WTC11 (cell line): ENCODE measurements around the gene EHF.

Source experiments
- ELF4 ChIP-seq: sonication (generic); formaldehyde crosslinking; IDR thresholded peaks from 2 replicates; pipeline ENCODE4 v1.8.1; 2022; ENCODE audit warnings: low read depth, mild to moderate bottlenecking, moderate library complexity, missing genetic modification reagents
- KAT7 ChIP-seq: sonication (generic); formaldehyde crosslinking; IDR thresholded peaks from 2 replicates; pipeline ENCODE4 v1.8.1; 2023; ENCODE audit warnings: missing genetic modification reagents, mild to moderate bottlenecking, borderline replicate concordance
- MYBL2 ChIP-seq: sonication (generic); formaldehyde crosslinking; IDR thresholded peaks from 2 replicates; pipeline ENCODE4 v1.8.1; 2023; ENCODE audit warnings: mild to moderate bottlenecking, moderate library complexity, missing genetic modification reagents
- NR2C2 ChIP-seq: sonication (generic); formaldehyde crosslinking; IDR thresholded peaks from 2 replicates; pipeline ENCODE4 v1.8.0; 2022; ENCODE audit warnings: mild to moderate bottlenecking, missing genetic modification reagents
- OVOL2 ChIP-seq: fragments of 250-450 bp; sonication (Bioruptor Pico); IDR thresholded peaks from 2 replicates; pipeline ENCODE4 v1.9.0; 2021; ENCODE audit warnings: mild to moderate bottlenecking, borderline replicate concordance
- RORB ChIP-seq: fragments of 250-450 bp; sonication (Bioruptor Pico); IDR thresholded peaks from 2 replicates; pipeline ENCODE4 v1.9.0; 2021; ENCODE audit warnings: mild to moderate bottlenecking
- TCF7 ChIP-seq: sonication (generic); formaldehyde crosslinking; IDR thresholded peaks from 2 replicates; pipeline ENCODE4 v1.8.0; 2022; ENCODE audit warnings: mild to moderate bottlenecking, low read depth, missing genetic modification reagents, moderate library complexity
- ZBTB21 ChIP-seq: sonication (generic); formaldehyde crosslinking; IDR thresholded peaks from 2 replicates; pipeline ENCODE4 v1.8.1; 2023; ENCODE audit warnings: mild to moderate bottlenecking, missing genetic modification reagents, borderline replicate concordance
- ZNF138 ChIP-seq: sonication (generic); formaldehyde crosslinking; conservative IDR thresholded peaks from 2 replicates; pipeline ENCODE4 v1.8.1; 2022; ENCODE audit warnings: mild to moderate bottlenecking, moderate library complexity, missing genetic modification reagents
- TF ChIP-seq, protein P1 (sequence below): fragments of 200-600 bp; IDR thresholded peaks from 2 replicates; pipeline ENCODE4 v1.8.0; 2022; ENCODE audit warnings: antibody characterized with exemption
- TF ChIP-seq, protein P2 (sequence below): sonication (generic); formaldehyde crosslinking; conservative IDR thresholded peaks from 2 replicates; pipeline ENCODE4 v1.8.1; 2022; ENCODE audit warnings: mild to moderate bottlenecking, missing genetic modification reagents
- TF ChIP-seq, protein P3 (sequence below): sonication (generic); formaldehyde crosslinking; IDR thresholded peaks from 2 replicates; pipeline ENCODE4 v1.8.1; 2022; ENCODE audit warnings: missing genetic modification reagents, borderline replicate concordance
- TF ChIP-seq, protein P4 (sequence below): sonication (generic); formaldehyde crosslinking; IDR thresholded peaks from 2 replicates; pipeline ENCODE4 v1.8.1; 2022; ENCODE audit warnings: mild to moderate bottlenecking, missing genetic modification reagents, moderate library complexity, borderline replicate concordance
- TF ChIP-seq, protein P5 (sequence below): sonication (generic); formaldehyde crosslinking; IDR thresholded peaks from 2 replicates; pipeline ENCODE4 v1.8.0; 2022; ENCODE audit warnings: mild to moderate bottlenecking, missing genetic modification reagents

DNA sequence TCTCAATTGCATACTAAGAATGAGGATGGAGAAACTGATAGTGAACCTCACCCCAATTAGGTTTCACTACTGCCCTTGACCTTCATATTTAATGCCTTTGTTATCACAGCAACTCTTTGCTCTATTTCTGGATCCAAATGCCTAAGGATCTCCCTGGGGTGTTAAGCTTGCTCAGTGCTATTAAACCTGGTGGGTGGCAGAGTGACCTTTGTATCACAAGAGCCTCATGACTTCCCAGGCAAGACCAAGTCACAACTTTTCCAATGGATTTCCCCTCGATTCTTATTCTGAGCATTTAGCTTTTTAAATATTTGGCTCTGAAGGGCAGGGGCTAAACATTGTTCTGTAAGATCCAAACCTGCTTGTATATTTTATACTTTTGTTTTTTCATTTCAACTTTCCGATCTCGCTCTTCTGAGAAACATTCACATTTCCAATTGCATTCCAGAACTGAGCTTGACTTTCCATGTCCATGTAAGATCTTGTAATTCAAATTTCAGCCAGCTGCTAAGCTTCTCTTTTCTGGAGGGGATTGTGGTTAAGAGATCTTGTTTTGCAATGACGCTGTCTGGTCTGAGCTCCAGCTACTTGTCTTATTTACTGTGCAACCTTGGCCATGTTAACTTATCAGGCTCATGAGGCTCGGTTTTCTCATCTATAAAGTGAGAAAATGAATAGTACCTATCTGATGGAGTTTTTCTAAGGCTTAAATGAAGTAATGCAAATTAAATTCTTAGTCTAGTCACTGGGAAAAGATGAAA lies 6.4 kb upstream of the EHF start:
- TF ChIP-seq, protein P1, sequence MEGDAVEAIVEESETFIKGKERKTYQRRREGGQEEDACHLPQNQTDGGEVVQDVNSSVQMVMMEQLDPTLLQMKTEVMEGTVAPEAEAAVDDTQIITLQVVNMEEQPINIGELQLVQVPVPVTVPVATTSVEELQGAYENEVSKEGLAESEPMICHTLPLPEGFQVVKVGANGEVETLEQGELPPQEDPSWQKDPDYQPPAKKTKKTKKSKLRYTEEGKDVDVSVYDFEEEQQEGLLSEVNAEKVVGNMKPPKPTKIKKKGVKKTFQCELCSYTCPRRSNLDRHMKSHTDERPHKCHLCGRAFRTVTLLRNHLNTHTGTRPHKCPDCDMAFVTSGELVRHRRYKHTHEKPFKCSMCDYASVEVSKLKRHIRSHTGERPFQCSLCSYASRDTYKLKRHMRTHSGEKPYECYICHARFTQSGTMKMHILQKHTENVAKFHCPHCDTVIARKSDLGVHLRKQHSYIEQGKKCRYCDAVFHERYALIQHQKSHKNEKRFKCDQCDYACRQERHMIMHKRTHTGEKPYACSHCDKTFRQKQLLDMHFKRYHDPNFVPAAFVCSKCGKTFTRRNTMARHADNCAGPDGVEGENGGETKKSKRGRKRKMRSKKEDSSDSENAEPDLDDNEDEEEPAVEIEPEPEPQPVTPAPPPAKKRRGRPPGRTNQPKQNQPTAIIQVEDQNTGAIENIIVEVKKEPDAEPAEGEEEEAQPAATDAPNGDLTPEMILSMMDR: no peak
- TF ChIP-seq ZNF138 (CRISPR knock-in tag): no peak
- no peak for TF ChIP-seq ELF4
- TF ChIP-seq, protein P2, sequence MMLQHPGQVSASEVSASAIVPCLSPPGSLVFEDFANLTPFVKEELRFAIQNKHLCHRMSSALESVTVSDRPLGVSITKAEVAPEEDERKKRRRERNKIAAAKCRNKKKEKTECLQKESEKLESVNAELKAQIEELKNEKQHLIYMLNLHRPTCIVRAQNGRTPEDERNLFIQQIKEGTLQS: no peak
- TF ChIP-seq KAT7 (CRISPR knock-in tag): no peak
- TF ChIP-seq, protein P3, sequence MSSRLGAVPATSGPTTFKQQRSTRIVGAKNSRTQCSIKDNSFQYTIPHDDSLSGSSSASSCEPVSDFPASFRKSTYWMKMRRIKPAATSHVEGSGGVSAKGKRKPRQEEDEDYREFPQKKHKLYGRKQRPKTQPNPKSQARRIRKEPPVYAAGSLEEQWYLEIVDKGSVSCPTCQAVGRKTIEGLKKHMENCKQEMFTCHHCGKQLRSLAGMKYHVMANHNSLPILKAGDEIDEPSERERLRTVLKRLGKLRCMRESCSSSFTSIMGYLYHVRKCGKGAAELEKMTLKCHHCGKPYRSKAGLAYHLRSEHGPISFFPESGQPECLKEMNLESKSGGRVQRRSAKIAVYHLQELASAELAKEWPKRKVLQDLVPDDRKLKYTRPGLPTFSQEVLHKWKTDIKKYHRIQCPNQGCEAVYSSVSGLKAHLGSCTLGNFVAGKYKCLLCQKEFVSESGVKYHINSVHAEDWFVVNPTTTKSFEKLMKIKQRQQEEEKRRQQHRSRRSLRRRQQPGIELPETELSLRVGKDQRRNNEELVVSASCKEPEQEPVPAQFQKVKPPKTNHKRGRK (CRISPR knock-in tag): no peak
- TF ChIP-seq, protein P4, sequence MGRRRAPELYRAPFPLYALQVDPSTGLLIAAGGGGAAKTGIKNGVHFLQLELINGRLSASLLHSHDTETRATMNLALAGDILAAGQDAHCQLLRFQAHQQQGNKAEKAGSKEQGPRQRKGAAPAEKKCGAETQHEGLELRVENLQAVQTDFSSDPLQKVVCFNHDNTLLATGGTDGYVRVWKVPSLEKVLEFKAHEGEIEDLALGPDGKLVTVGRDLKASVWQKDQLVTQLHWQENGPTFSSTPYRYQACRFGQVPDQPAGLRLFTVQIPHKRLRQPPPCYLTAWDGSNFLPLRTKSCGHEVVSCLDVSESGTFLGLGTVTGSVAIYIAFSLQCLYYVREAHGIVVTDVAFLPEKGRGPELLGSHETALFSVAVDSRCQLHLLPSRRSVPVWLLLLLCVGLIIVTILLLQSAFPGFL (CRISPR knock-in tag): no peak
- TF ChIP-seq NR2C2 (CRISPR knock-in tag): no peak
- no peak for TF ChIP-seq OVOL2 (CRISPR knock-in tag)
- no peak for TF ChIP-seq MYBL2
- no peak for TF ChIP-seq RORB (CRISPR knock-in tag)
- no peak for TF ChIP-seq ZBTB21 (CRISPR knock-in tag)
- no peak for TF ChIP-seq TCF7 (CRISPR knock-in tag)
- TF ChIP-seq, protein P5, sequence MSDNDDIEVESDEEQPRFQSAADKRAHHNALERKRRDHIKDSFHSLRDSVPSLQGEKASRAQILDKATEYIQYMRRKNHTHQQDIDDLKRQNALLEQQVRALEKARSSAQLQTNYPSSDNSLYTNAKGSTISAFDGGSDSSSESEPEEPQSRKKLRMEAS (CRISPR knock-in tag): no peak
